ENCODE data around the gene CEP295NL. TPM values are rescaled to one million over a fixed set of nuclear protein-coding genes. Genes with fewer than 3 reads are reported as not detected.

CEP295NL gene
- total RNA-seq, 1 donor from 2014 or later = 1.3 TPM

DNA sequence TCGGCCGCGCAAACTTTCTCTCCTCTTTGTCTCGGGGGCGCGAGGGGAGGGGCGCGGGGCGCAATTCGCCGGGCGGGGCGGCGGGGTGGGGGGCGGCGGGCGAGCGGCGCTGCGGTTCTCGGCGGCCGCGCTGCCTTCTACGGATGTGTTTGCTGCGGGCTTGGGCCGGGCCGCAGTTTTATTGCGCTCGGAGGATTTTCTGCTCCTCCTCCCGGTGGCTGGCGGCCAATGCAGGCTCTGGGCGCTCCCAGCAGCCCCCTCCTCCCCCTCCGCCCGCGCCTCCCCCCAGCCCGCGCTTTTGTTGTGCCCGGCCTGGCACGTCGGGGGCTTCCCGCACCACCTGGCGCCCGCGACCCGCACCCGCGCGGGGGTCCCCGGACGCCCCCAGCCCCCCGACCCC lies 22.2 kb upstream of the CEP295NL start, which contains the start of gene TIMP2:
TIMP2 (minus strand) TSS at position 154 of the 400 bp plus-strand sequence. CDS start 299 bp downstream, outside the sequence.
- TF ChIP-seq, protein P1, sequence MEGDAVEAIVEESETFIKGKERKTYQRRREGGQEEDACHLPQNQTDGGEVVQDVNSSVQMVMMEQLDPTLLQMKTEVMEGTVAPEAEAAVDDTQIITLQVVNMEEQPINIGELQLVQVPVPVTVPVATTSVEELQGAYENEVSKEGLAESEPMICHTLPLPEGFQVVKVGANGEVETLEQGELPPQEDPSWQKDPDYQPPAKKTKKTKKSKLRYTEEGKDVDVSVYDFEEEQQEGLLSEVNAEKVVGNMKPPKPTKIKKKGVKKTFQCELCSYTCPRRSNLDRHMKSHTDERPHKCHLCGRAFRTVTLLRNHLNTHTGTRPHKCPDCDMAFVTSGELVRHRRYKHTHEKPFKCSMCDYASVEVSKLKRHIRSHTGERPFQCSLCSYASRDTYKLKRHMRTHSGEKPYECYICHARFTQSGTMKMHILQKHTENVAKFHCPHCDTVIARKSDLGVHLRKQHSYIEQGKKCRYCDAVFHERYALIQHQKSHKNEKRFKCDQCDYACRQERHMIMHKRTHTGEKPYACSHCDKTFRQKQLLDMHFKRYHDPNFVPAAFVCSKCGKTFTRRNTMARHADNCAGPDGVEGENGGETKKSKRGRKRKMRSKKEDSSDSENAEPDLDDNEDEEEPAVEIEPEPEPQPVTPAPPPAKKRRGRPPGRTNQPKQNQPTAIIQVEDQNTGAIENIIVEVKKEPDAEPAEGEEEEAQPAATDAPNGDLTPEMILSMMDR (IDR thresholded peaks at IDR 0.05) = peak; percentile 55
- no peak for DNase-seq (ENCODE audit: low spot score)
- H3K9me3 Mint-ChIP-seq (ENCODE audit: low read depth) = no peaks in the 10 kb centered on the region
- H3K27ac Mint-ChIP-seq (ENCODE audit: unreplicated experiment) = peak within 1 kb of the TSS; percentile 76
- H3K4me1 Mint-ChIP-seq (ENCODE audit: low read depth) = peaks cover 48% of the 10 kb centered on the region
- peak within 1 kb of the TSS; percentile 79 for H3K4me3 Mint-ChIP-seq (ENCODE audit: unreplicated experiment)
- H3K27me3 Mint-ChIP-seq (ENCODE audit: low read depth) = peaks cover 2% of the 10 kb centered on the region
- H3K36me3 Mint-ChIP-seq (ENCODE audit: low read depth) = no peaks in the 10 kb centered on the region

DNA sequence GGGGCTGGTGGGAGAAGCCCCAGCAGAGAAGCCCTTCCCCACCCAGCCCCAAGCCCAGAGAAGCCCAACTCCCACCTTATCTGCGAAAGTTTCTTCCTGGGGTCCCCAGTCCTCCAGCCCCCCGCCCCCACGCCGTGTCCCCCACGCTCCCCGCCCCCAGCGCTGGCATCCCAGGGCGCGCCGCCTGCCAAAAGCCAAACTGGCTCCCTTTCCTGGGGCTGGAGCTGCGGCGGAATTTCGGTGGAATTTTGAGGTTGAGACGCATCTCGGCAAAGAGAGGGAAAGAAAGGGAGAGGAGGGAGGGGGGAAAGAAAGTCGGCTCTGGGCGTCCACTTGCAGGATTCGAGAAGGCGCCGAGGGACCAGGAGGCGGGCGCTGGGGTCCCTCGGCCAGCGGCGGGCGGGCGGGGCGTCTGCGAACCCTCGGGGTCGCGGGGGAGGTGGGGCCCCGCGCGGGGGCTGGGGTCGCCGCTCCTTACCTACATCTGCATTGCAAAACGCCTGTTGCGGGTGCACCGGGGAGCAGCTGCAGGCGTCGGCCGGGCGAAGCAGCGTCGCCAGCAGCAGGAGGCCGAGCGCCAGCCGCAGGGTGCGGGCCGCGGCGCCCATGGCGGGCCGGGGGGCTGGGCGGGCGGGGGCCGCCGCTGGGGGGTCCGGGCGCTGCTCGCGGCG lies 21.6 kb upstream of the CEP295NL start:
- DNase-seq (ENCODE audit: low spot score) = no peak
- H3K27me3 Mint-ChIP-seq (ENCODE audit: low read depth) = peaks cover 2% of the 10 kb centered on the region
- TF ChIP-seq, protein P1 (IDR thresholded peaks at IDR 0.05) = no peak
- H3K36me3 Mint-ChIP-seq (ENCODE audit: low read depth) = no peaks in the 10 kb centered on the region
- peaks cover 53% of the 10 kb centered on the region for H3K4me1 Mint-ChIP-seq (ENCODE audit: low read depth)
- H3K4me3 Mint-ChIP-seq (ENCODE audit: unreplicated experiment) = peak overlapping the region; percentile 79
- H3K27ac Mint-ChIP-seq (ENCODE audit: unreplicated experiment) = peak overlapping the region; percentile 36
- H3K9me3 Mint-ChIP-seq (ENCODE audit: low read depth) = no peaks in the 10 kb centered on the region

DNA sequence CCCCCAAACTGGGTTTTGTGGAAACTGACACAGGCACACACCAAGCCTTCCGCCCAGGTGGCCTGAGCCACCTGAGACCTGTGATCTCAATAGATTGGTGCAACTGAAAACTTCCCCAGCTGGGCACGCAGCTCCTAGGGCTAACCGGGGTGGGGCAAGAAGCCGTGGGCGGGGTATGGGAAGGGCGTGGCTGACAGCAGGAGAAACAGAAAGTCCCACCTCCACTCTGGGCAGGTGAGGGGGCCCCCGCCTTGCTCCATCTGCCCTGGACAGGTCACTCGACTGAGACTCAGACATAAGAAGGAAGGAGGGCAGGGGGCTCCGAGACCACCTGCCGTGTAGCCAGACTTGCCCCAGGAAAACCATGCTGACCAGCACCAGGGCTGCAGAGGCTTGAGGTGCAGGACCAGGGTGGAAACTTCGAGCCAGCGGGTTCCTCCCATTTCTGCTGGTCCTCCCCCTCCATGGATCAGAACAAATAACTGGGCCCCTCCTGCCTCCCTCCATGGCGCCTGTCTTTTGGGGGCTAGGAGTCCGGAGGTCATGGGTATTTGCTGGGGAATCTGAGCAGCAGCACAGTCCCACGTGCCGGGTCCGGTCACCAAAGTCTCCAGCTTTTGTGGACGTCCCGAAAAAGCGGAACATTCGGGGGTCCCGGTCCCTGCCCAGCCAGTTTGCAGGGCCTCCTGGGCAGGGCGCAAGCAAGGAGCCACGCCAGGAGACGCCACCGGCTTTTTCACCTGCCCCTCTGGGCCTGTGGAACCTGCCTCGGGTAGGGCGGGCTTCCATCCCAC lies 20.9 kb upstream of the CEP295NL start:
- no peak for DNase-seq (ENCODE audit: low spot score)
- Mint-ChIP-seq H3K4me3 (ENCODE audit: unreplicated experiment) (peak overlapping the region; percentile 79), H3K36me3 (ENCODE audit: low read depth) (no peaks in the 10 kb centered on the region), H3K27ac (ENCODE audit: unreplicated experiment) (peak overlapping the region; percentile 65), H3K9me3 (ENCODE audit: low read depth) (no peaks in the 10 kb centered on the region), H3K4me1 (ENCODE audit: low read depth) (peaks cover 59% of the 10 kb centered on the region), H3K27me3 (ENCODE audit: low read depth) (peaks cover 2% of the 10 kb centered on the region)
- TF ChIP-seq, protein P1 (IDR thresholded peaks at IDR 0.05) = no peak

DNA sequence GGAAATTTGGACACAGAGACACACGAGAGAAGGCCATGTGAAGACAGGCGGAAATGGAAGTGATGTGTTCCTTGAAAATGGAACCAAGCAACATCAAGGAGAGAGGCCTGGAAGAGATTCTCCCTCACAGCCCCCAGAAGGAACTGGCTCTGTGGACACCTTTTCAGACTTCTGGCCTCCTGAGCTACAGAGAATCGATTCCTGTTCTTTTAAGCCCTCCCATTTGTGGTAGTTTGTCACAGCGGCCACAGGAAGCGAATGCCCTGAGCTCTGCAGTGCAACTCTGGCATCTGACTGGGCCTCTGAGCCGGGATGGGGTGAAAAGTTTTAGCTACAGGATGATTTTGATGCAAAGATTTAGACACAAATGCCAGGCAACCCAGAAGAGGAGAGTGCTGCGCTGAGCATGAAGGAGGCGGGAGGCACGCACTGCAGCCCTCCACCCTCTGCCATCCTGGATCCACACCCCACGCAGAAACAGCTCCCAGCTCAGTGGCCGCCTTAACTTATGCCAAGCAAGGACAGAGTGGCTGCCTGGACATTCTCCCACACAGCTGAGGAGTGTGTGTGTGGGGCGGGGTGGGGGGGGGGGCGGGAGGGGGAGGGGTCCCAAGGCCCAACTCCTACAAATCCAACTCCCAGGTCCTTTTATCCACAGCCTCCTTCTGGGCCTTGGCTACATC lies 20.0 kb upstream of the CEP295NL start:
- Mint-ChIP-seq H3K27me3 (ENCODE audit: low read depth) (peaks cover under 1% of the 10 kb centered on the region), H3K4me1 (ENCODE audit: low read depth) (peaks cover 68% of the 10 kb centered on the region), H3K9me3 (ENCODE audit: low read depth) (no peaks in the 10 kb centered on the region), H3K27ac (ENCODE audit: unreplicated experiment) (peak overlapping the region; percentile 66), H3K36me3 (ENCODE audit: low read depth) (no peaks in the 10 kb centered on the region), H3K4me3 (ENCODE audit: unreplicated experiment) (peak overlapping the region; percentile 79)
- TF ChIP-seq, protein P1 (IDR thresholded peaks at IDR 0.05) = no peak
- no peak for DNase-seq (ENCODE audit: low spot score)

DNA sequence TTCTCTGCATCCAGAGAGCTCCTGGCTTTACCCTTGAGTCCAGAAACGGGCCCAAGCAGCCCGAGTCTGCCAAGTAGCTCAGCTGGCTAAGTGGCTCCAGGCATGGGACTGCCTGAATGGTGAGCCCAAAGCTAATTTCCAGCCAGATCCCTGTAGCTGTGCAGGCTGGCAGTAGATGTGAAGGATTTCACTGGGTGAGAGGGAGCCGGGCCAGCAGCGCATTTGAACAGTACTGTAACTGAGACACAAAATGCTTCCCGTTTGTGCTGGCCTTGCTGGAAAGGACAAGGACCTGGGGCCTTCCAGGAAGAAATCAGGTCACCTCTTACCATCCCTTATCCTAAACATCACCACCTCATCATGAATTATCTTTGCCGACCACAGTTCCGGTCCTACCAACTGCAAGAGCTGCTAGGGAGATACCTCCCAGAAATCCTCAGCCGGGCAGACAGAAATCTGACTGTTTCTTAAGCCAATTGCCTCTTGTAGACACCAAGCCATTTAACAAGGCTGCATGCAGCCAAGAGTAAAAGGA lies 18.5 kb upstream of the CEP295NL start:
- no peak for DNase-seq (ENCODE audit: low spot score)
- H3K27me3 Mint-ChIP-seq (ENCODE audit: low read depth) = no peaks in the 10 kb centered on the region
- H3K36me3 Mint-ChIP-seq (ENCODE audit: low read depth) = no peaks in the 10 kb centered on the region
- TF ChIP-seq, protein P1 (IDR thresholded peaks at IDR 0.05) = no peak
- H3K9me3 Mint-ChIP-seq (ENCODE audit: low read depth) = no peaks in the 10 kb centered on the region
- peaks cover 71% of the 10 kb centered on the region for H3K4me1 Mint-ChIP-seq (ENCODE audit: low read depth)
- peak overlapping the region; percentile 1 for H3K27ac Mint-ChIP-seq (ENCODE audit: unreplicated experiment)
- peak overlapping the region; percentile 4 for H3K4me3 Mint-ChIP-seq (ENCODE audit: unreplicated experiment)
